ENCODE data around the gene CPNE1. TPM values are rescaled to one million over a fixed set of nuclear protein-coding genes. Genes with fewer than 3 reads are reported as not detected.

Gene CPNE1
- total RNA-seq, 1 experiment from 2014 or later, result 222 TPM

- Histone ChIP-seq H3K9me3 (ENCODE audit: low read length) (no peaks in the 10 kb centered on the region), H3K9ac (ENCODE audit: low read length) (peak overlapping the region; percentile 90), H2AFZ (ENCODE audit: low read length) (peak overlapping the region; percentile 97), H3K9me2 (replicated peaks; ENCODE audit: low read length) (no peaks in the 10 kb centered on the region), H3K4me1 (ENCODE audit: insufficient read depth, low read length) (peaks cover 20% of the 10 kb centered on the region), H3F3A (ENCODE audit: low read length, unreplicated experiment) (peaks cover 24% of the 10 kb centered on the region), H3K27me3 (ENCODE audit: low read length) (no peaks in the 10 kb centered on the region), H3K4me3 (ENCODE audit: low read length) (peak overlapping the region; percentile 79), H4K20me1 (ENCODE audit: low read length) (0 out of 2 replicates have a peak, but pooled peaks cover 16% of the 10 kb centered on the region), H3K27ac (ENCODE audit: low read length) (peak overlapping the region; percentile 72), H3K79me2 (ENCODE audit: low read length) (peaks cover 59% of the 10 kb centered on the region), H3K36me3 (ENCODE audit: low read depth, low read length) (peaks cover 36% of the 10 kb centered on the region), H3K4me2 (ENCODE audit: low read length) (peak overlapping the region; percentile 90)
- CTCF ChIA-PET, result no interaction called here
- intact Hi-C loops (cut with micrococcal nuclease), result loop anchor here (1.0 to 5.0 kb wide), 2 partner anchors 81 to 238 kb away; no protein-coding TSS in a partner anchor
- DNase-seq (no peak), ATAC-seq (peak; percentile 1; the same call in 1 of the 2 replicates)
- no peak for TF ChIP-seq EZH2 (IDR thresholded peaks at IDR 0.05; ENCODE audit: low read length, unreplicated experiment)
- no peak for TF ChIP-seq CTCF (conservative IDR thresholded peaks at IDR 0.05; ENCODE audit: low read depth, low read length)
- no peak for TF ChIP-seq EZH2phosphoT487 (IDR thresholded peaks at IDR 0.05; ENCODE audit: borderline replicate concordance, low read length)
- no TSS peak for BruUV-seq (replicated peaks)
- POLR2A ChIA-PET (ENCODE audit: unreplicated experiment), result interaction anchor here (0.5 to 0.7 kb wide), 2 partner anchors 18 to 253 kb away, joined by 3 read pairs; no protein-coding TSS in a partner anchor
Measured at GRCh38 chr20:35699957-35700624, 35.4 kb upstream of the CPNE1 start.

DNA sequence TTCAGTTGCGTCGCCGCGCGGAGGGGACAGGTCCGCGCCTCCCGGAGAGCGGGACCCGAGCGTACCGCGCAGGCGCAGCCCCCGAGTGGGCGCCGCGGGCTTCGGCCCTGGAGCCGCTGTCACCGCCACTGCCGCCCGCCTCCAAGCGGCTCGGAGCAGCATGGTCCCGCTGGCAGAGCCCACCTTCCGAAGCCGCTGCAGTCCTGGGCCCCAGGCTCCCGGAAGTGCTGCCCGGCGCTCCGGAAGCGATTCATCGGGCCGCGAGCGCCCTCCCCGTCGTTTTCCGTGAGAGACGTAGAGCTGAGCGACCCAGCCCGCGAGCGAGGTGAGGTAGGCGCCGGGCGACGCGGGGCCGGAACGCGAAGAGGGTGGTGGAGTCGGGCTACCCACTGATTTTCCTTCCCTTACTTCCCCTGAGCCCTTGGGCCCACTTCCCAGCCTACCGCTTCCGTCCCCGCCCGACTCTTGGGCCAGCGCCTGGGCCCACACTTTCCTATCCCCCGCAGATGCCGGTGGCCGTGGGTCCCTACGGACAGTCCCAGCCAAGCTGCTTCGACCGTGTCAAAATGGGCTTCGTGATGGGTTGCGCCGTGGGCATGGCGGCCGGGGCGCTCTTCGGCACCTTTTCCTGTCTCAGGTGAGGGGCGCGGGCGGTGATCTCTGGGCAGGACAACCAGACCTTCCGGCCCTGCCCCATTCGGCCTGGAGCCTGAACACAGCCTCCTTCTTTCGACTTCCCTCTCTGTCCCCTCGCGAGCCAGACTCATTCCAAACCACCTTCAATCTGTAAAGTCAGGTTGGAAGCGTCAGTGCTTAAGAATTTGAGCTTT lies 34.6 kb upstream of the CPNE1 start, which contains the start of the genes NFS1 and ROMO1:
NFS1 (minus strand) TSS at position 226 of the 830 bp plus-strand sequence; CDS start at position 162, 64 bp downstream.
ROMO1 (plus strand) TSS at position 279 of the 830 bp plus-strand sequence; CDS start at position 507, 228 bp downstream.
- Histone ChIP-seq H3K9me2 (replicated peaks; ENCODE audit: low read length) (no peaks in the 10 kb centered on the region), H3K36me3 (ENCODE audit: low read depth, low read length) (peaks cover 28% of the 10 kb centered on the region), H3K27me3 (ENCODE audit: low read length) (no peaks in the 10 kb centered on the region), H3K79me2 (ENCODE audit: low read length) (peaks cover 59% of the 10 kb centered on the region), H3F3A (ENCODE audit: low read length, unreplicated experiment) (peaks cover 17% of the 10 kb centered on the region), H2AFZ (ENCODE audit: low read length) (peak within 1 kb of the TSS; percentile 97), H3K4me2 (ENCODE audit: low read length) (peak within 1 kb of the TSS; percentile 90), H3K4me1 (ENCODE audit: insufficient read depth, low read length) (peaks cover 20% of the 10 kb centered on the region), H4K20me1 (ENCODE audit: low read length) (0 out of 2 replicates have a peak, but pooled peaks cover 9% of the 10 kb centered on the region), H3K9ac (ENCODE audit: low read length) (peak within 1 kb of the TSS; percentile 90), H3K9me3 (ENCODE audit: low read length) (no peaks in the 10 kb centered on the region), H3K27ac (ENCODE audit: low read length) (peak within 1 kb of the TSS; percentile 72), H3K4me3 (ENCODE audit: low read length) (peak within 1 kb of the TSS; percentile 79)
- CTCF ChIA-PET, result no interaction called here
- POLR2A ChIA-PET (ENCODE audit: unreplicated experiment), result interaction anchor here (0.5 to 0.9 kb wide), 6 partner anchors 9 to 645 kb away, joined by 3 to 9 read pairs (median 4); no protein-coding TSS in a partner anchor
- peak; percentile 89 for DNase-seq
- BruUV-seq (replicated peaks), result TSS peak; percentile 77
- intact Hi-C loops (cut with micrococcal nuclease), result loop anchor here (1.0 to 5.0 kb wide), 2 partner anchors 80 to 237 kb away; no protein-coding TSS in a partner anchor
- peak; percentile 81 for ATAC-seq
- no peak for TF ChIP-seq EZH2phosphoT487 (IDR thresholded peaks at IDR 0.05; ENCODE audit: borderline replicate concordance, low read length)
- TF ChIP-seq CTCF (conservative IDR thresholded peaks at IDR 0.05; ENCODE audit: low read depth, low read length), result no peak; the same call in 1 of the 2 replicates
- no peak for TF ChIP-seq EZH2 (IDR thresholded peaks at IDR 0.05; ENCODE audit: low read length, unreplicated experiment)
